Stimulated activated naive CD8-positive, alpha-beta T cell treated with anti-CD3 and anti-CD28 coated beads, Interleukin-15, Interleukin-2, amounts not matched to agents 100 U/mL and 50 U/mL, for 24 hours (primary cell): ENCODE results near the gene TSPAN12.

Experiments
- ATAC-seq: fragments of 150-1000 bp; cut with Tn5 transposase; one replicate; pipeline ENCODE4 v1.10.0; 2021
- DNase-seq: peaks from one replicate; pipeline ENCODE4 v3.0.0; 2021

The TSPAN12 gene

DNA sequence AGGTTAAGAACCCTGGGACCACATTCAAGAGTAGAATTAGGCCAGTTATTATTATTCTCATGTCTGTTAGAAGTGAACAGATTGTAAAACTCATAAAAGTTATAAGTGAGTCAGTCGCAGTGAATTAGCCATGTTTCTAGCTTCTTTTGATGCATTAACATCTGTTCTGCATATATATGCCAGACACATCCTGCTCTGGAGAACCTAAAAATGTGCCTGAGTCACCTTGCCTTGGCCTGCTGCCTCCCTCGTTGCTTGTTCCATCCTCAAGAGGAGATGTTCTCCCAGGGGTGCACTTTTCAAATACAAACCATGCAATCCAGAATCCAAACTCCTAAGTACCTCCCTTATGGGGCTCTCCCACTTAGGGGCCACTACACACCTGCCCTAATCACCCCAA, 14.8 kb downstream of the TSPAN12 start:
- ATAC-seq (no peak), DNase-seq (no peak)

DNA sequence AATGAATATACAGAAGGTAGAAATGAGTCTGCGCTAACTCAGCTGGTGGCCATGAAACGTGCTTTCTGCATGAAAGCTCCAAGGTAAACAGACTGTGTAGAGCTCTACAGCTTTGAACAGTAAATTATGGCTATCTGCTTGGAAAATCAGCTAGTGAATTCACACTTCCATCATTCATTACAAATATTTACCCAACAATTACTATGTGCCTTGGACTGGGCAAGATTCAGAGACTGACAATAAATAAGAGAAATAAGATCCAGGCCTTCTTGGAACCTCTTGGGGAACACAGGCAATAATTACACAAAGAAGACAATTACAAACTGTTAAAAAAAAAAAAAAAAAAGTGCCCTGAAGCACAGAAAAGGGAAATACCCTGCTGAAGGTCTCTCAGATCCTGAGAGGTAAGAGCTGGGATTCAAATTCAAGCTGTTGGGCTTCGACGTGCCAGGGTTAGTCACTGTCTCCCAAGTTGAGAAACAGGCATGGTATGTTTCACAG, 15.8 kb downstream of the TSPAN12 start:
- no peak for DNase-seq
- ATAC-seq: no peak

DNA sequence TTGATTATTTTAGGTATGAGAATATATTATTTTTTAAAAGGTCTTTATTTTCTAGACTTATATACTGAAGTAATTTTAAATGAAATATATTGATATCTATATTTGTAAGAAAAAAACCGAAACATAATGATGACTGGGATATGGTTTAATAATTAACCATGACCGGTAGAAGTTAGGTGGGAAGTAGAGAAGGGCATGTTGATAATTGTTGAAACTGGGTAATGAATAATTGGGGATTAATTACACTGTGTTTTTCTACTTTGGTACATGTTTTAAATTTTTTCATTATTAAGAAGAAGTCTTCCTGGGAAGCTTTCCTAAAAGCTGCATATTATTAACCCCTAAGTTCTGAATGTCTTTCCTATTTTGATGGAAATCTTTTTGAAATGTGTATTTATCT, 16.3 kb downstream of the TSPAN12 start:
- ATAC-seq: no peak
- DNase-seq: no peak

DNA sequence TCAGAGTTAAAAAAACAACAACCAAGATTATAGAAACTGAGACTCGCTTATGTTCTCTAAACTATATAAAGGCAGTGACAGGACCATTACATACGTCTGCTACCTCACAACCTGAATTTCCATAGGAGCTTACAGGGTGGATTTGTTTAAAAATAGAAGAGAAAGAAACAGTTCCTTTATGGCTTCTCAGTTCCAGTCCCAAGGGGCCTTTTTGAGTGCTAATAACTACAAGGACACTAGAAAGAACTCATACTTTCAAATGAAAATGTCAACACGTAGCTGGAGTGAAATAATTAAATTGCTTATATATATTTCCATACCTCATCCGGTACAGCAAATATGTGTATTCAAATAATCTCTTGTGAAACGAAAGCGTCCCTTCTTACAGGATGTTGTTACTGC, 19.7 kb downstream of the TSPAN12 start:
- DNase-seq: no peak
- ATAC-seq: no peak

DNA sequence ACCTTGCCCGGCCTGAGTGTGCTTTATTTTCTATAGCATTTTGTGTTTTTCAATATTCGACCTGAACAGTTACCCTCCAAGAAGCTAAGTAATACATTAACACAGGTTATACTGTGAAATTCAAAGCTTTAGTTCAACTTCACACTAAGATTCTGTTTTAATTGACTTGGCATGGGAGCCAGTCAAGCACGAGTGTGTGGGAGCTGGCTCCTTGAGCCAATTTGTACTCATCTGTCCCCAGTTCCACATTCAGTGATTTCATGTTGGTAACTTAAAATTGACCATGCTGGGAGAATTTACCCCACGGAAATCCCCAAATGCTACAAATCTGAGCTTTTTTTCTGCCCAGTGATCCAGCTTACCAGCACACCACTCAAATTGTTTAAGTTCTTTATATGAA, 20.3 kb downstream of the TSPAN12 start:
- ATAC-seq: no peak
- no peak for DNase-seq

DNA sequence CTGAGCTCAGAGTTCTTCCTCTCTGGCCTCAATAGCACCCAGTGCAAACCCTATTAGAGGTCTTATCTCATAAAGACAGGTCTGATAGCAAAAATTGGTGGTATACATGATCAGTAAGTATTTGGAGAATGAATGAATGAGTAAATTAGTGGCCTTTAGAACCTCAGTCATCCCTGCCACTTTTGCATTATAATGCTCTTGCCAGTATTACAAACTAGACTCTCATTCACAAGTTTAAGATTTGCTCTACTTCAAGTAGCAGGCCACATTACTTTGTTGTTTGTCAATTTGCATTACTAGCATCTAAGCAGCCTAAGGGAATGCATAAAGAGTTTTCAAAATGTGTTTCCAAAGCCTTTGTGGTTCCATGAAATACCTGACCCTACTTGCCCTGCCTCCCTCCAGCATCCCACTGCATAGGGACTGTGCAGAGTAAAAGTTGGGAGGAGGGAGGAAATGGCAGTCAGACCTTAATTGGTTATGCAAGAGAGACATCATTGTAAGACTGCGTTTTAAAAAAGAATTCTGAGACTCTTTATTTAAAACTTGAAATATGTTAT, 21.3 kb downstream of the TSPAN12 start:
- no peak for DNase-seq

DNA sequence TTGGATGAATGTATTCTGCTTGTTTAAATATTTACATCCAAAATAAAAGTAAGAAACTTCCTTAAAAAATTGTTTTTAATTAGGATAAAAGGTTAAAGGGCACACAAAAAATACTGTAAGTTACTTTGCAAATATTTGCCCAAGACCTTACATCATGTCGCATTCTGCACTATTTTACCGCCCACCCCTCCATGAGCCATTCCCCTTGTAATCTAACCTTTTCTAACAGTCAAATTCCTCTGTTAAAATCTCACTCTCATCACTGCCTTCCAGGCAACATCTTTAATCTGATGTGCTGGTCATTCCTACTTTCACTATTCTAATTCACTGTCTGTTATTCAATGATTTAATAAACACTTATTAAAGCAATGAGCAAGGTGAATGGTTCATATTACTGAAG, 23.2 kb downstream of the TSPAN12 start:
- DNase-seq (no peak), ATAC-seq (no peak)

More for the DNA sequence above, 21.3 kb downstream of the TSPAN12 start:
- ATAC-seq: no peak

DNA sequence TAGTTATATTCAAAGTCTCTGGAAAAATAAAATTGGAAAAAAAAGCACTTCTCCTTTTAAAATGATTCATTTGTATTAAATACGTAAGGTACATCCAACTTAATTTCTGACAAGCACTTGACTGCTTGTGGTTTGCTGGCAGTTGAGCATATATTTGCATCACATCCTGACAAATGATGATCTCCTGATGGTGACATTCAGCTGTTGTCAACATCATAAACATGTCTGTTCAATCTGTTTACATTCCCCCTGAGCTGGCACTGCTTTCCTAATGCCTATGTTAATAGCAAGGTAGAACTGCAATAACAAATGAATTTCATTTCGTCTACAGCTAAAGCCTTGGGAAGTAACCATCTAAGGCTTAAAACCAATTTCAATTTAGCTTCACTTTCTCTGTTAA, 24.4 kb downstream of the TSPAN12 start:
- ATAC-seq: no peak
- DNase-seq: no peak

DNA sequence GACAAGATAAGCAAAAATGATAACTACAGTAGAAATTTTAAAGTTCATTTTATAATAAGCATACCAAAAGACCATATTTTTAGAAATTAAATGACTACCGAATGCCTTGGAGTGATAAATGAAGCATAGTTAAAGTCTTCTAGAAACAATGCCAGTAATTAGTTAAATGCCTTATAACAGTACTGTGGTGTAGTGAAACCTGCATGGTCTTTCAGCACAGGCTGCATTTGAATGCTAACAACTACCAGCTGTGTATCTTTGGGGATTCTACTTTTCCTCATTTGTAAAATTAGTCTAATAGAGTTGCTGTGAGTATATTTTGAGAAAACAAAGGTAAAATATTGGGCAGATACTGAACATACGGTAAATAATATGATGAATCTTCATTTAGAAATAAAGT, 25.1 kb downstream of the TSPAN12 start:
- no peak for DNase-seq
- ATAC-seq: no peak

DNA sequence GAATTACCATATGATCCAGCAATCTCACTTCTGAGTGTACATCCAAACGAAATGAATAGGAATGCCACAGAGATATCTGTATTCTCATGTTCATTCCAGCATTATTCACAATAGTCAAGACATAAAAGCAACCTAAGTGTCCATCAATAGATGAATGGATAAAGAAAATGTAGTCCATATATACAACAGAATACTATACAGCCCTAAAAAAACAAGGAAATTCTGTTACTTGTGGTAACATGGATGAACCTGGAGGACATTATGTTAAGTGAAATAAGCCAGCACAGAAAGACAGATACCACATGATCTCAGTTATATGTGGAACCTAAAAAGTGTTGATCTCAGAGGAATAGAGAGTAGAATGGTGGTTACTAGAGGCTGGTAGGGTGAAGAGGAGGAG, 26.7 kb downstream of the TSPAN12 start:
- DNase-seq (no peak), ATAC-seq (no peak)

DNA sequence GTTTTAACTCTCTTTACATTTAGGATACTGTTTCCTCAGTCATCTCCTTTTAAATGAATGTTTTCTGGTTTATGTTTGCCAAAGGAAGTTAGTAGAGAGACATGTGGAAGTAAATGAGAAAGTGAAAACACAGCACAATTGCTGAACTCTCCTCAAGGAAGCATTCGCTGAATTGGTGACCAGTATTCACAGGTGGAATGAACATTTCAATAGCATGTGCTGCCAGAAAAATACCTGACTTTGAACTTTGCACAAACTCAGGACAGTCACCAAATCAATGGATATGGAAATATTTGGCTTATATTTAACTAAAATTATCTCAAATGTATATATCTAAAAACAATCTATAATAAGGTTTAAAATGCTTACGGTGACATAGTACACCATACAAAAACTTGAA, 28.5 kb downstream of the TSPAN12 start:
- ATAC-seq (no peak), DNase-seq (no peak)

DNA sequence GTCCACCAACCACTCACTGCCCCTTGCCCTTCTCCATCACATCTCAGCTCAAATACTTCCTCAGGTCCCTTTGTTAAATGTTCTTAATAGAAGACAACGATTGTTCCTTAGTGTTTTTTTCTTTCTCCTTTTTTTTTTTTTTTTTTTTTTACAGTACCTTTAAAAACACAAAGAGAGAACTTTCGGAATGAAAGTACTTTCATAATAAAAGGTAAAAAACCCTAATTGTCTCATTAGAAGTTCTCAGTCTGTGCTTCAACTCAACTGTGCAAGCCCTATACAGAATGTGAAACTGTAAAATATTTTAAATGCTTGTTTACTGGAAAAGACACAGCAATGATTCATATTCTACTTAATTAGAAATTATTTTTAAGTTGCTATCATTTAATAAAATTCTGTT, 29.4 kb downstream of the TSPAN12 start:
- ATAC-seq: no peak
- no peak for DNase-seq

DNA sequence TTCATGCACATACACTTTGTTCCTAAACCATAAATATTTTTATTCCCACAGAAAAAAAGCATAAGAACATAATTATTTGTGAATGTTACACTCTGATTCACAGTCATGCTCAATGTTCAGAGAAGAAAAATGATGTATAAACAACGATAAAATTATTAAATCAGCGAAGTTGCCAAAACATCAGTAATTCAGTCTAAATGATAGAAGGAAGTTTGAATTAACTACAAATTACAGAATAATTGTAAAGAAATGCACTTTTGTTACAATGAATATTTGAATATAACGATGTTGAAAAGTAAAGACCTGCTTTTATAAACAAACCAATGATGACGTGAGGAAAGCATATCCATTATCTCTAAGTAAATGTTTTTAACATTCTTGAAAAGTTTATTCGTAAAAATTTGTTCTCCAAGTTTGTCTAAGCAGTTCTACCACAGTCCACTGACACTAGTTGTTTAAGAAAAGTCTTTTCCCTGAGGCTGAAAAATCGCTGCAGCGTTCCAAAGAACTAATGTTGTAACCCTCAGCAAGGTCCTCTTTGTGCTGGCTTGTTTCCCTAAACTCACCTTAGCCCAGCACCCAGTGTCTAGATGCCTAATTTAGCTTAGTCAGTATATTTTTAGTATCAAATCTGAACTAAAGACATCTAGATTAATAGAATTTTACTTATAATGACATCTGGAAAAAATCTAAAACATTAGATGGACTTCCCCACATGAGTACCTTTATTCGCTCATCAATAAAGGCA, 30.4 kb downstream of the TSPAN12 start:
- ATAC-seq: no peak
- DNase-seq: no peak

DNA sequence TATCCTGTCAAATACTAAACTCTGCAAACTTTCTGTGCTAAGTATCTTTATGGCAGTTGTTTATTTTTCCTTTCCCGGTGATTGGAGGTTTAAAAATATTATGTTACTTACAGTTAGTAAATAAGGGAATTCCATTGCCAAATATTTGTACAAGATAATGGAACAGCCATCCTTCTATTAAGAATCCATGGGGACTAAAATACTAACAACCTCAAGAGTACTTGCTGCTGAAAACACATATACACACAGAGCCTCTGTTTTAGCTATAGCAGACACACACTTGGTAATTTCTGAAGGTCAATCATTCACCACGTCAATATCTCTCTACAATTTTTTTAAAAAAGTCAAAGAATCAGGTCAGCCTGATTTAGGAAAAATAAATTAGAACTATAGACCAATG, 32.4 kb downstream of the TSPAN12 start:
- ATAC-seq: no peak
- DNase-seq: no peak

DNA sequence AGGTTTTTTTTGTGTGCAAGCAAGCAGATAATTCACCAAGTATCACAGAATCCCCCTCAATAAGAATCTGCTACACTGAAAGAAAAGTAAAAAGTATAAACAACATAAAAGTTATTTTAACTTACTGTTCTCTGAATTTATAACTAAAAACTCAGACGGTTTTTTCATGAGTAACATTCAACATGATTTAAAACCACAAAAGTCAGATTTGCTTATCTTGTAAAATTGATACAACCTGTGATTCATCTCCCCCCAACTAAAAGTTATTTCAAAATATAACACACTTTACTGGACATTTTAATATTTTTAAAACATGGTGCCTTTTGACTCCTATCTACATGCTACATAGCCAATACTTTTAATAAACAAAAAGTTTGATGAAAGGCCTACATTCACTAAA, 32.8 kb downstream of the TSPAN12 start:
- DNase-seq (no peak), ATAC-seq (no peak)

DNA sequence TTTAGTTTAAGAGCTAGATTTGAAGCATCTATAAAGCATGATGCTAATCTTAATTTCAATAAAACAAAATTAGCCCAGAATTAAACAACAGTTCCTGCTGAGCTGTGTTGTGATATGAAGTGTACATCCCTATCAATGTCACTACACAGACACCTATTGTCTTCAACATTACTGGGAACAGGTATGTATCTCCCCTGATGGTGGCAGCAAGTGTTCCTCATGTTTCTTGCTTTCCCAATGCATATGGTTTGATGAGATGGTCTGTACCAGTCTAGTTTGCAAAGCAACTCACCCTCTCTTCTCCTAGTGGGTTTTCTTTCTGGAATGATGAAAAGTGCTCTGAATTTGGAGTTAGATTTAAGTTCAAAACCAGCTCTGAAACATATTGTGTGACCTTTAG, 38.1 kb downstream of the TSPAN12 start:
- DNase-seq: no peak
- no peak for ATAC-seq

DNA sequence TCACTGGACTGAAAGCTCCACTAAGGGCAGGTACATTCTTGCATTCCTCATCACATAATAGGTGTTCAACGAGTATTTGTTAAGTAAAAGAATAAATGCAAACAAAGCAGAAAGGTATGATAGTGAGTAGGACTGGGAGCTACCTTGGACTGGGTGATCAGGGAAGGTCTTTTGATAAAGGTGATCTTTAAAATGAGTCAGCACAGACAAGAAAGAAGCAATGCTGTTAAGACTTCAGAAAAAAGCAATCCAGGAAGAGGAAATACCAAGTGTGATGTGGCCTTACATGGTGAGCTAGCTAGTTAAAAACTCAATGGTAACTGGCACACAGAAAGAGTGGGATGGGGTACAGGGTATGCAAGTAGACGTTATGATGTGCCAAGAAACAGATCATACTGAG, 40.1 kb downstream of the TSPAN12 start:
- DNase-seq: no peak
- ATAC-seq: no peak

DNA sequence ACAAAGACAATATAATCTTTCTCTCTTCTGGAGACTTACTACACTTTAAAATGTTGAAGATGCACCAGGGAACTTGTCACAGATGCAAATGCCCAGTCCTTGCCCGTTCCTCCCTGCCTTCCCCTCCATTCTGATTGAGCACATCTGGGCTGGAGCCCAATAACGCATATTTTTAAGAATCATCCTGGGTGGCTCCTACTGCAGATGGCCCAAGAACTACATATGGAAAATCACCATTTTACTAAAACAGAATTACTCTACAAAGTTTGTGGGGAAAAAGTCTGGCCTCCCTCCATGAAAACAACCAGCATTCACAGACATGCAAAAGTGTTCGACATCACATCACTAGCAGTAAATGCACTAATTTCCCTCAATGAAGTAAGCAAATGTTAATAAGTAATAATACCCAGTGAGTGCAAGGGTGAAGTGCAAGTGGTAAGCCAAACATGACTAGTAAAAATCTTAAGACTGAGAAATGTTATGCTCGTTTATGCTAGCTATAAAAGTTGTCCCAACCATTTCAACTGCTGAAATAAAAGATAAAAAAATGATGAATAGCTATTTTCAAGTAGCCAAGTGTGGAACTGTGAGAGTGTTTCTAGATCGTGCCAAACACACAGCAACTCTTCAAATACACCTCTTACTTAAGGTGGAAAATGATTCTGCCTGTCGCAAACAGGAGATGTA, 43.5 kb downstream of the TSPAN12 start:
- no peak for ATAC-seq
- DNase-seq: no peak

DNA sequence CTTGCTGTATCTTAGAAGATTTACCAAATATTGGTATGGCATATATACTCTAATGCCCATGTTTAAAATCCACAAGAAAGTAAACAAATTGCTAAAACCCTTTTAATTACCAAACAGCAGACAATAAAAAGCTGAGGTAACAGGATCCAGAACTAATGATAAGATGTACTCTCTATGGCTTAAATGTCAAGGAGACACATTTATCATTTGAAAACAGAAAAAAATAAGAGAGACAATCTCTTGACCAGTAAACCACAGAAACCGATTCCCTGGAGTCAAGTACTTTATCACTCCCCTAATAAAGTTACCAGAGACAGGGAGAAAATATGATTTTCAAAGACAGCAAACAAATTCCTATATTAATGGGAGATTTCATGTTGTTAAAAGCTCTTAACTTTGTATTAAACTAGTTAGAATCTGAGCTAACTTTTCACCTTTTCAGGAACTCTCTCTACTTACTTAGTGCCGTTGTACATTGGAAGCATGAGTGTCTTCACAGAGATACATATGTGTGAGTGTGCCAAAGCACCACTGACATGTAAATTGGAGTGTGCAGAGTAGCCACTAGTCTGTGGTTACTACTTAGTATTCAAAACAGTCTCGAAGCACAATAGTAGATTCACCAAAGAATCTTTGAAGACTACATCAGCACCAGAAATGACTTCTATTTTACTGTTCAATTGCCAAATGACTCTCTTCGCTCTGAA, 44.2 kb downstream of the TSPAN12 start:
- ATAC-seq (no peak), DNase-seq (no peak)

DNA sequence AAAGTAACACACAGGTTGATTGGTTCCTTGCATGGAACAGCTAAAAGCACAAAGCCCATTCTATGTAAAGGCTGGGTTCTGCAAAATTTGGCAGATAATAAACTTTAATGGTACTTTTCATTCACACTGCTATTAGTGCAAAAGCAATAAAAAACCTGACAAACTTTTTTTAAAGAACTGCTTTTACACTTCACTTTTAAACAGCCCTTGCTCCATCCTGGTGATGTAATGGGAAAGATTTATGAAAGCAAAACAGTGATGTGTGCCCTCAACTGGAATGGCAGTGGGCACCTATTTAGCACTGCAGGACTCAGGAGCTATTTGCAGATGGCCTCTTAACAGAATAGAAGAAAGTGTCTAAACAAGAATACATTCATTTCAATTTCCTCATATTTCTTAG, 44.9 kb downstream of the TSPAN12 start:
- no peak for ATAC-seq

DNA sequence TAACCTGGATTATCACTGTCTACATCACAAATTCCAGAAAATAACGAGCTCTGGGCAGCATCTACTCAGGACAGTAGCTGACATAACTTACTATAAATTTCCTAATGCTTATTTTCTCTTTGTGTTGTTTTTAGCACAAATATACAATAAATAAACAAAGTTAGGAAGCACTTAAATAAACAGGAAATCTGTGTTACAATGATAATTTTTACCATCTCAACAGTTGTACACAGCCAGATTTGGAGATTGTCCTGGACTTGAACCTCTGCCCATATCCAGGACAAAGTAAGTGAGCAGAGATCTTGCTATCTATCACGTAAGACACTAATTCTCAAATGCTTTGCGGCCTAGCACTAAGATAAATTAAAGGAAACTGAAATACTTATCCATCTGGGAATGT, 48.7 kb downstream of the TSPAN12 start:
- no peak for ATAC-seq
- no peak for DNase-seq

More for the DNA sequence above, 44.9 kb downstream of the TSPAN12 start:
- no peak for DNase-seq

DNA sequence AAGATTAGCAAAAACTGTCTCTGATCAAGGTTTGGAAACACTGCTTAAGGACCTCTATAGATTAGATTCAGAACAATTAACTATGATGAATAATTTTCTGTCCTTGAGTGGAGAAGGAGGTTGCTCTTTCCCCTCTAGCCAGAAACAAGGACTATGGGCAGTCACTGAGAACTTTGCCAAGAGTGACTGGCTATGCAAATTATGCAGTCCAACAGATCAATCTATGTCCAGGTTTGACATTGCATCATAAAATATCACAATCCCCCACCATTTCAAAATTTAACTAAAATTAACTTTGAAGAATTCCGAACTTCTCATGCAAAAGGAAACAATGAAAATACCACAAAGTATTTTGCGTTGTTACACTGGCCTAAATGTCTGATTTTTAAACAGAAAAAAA, 50.6 kb downstream of the TSPAN12 start:
- no peak for DNase-seq
- ATAC-seq: no peak

DNA sequence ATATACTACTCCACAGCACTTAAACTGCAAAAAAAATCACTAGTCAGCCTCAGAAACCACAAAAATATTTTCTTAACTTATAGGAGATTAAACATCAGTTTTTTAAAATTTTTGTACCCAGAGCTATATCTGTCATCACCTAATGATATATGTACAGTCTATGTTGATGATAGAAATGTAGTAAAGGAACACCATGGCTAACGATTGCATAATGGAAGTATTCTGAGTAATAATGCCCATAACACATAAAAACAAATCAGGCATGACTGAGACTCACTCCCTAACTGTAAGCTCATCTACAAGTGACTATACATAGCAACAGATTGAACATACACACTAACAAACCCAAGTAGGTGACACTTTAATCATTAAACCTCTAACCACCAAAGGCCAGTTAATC, 51.3 kb downstream of the TSPAN12 start:
- ATAC-seq: no peak
- DNase-seq: no peak
